ENCODE measurements around the gene NRXN3.

NRXN3 gene

DNA sequence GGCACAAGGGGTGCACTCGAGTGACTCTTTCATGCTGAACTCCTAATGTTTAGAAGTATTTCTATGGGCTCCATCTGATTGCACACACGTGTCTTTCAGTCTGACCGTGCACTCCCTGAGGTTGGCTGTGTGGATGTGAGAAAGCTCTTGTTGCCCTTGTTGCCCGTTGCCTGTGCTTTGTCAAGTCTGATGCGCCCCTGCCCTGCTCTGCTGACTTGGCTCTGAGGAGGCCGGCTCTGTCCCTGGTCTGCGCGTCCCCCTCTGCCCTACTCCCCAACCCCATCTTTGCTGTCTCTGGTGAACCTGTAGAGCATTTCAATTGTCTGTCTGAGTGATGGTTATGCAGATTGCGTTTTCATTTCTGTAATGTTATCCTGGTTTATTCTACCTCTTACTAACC is 802.3 kb downstream of the NRXN3 start:
- DNase-seq (ENCODE audit: extremely low spot score): no peak
- POLR2A ChIA-PET: no interaction called here
- CTCF ChIA-PET: no interaction called here
- TF ChIP-seq FOXM1 (IDR thresholded peaks at IDR 0.05; ENCODE audit: borderline replicate concordance) (no peak), FOXK2 (IDR thresholded peaks at IDR 0.05) (no peak), ZNF384 (IDR thresholded peaks at IDR 0.05) (no peak), LEF1 (IDR thresholded peaks at IDR 0.05; ENCODE audit: borderline replicate concordance) (no peak), TARDBP (IDR thresholded peaks at IDR 0.05) (no peak), CTBP1 (IDR thresholded peaks at IDR 0.05; ENCODE audit: borderline replicate concordance) (no peak), ELF4 (IDR thresholded peaks at IDR 0.05) (no peak), L3MBTL2 (conservative IDR thresholded peaks at IDR 0.05) (no peak), BHLHE40 (IDR thresholded peaks at IDR 0.05; ENCODE audit: borderline replicate concordance) (no peak), NFRKB (IDR thresholded peaks at IDR 0.05) (no peak), HDGF (IDR thresholded peaks at IDR 0.05; ENCODE audit: borderline replicate concordance) (no peak), SUZ12 (IDR thresholded peaks at IDR 0.05) (no peak), FOXA1 (IDR thresholded peaks at IDR 0.05) (no peak), PKNOX1 (IDR thresholded peaks at IDR 0.05) (no peak), SP1 (IDR thresholded peaks at IDR 0.05) (no peak), ARNT (IDR thresholded peaks at IDR 0.05) (no peak)

- TF ChIP-seq ARNT (IDR thresholded peaks at IDR 0.05): no peak
- TF ChIP-seq L3MBTL2 (conservative IDR thresholded peaks at IDR 0.05): no peak
- no peak for TF ChIP-seq LEF1 (IDR thresholded peaks at IDR 0.05; ENCODE audit: borderline replicate concordance)
- DNase-seq (ENCODE audit: extremely low spot score): no peak
- ChIA-PET POLR2A (no interaction called here), CTCF (interaction anchor here (0.6 kb wide), 1 partner anchor 570 kb away, joined by 4 read pairs; no protein-coding TSS in a partner anchor)
Observed at GRCh38 chr14:78974691-78975090, 804.5 kb downstream of the NRXN3 start.

DNA sequence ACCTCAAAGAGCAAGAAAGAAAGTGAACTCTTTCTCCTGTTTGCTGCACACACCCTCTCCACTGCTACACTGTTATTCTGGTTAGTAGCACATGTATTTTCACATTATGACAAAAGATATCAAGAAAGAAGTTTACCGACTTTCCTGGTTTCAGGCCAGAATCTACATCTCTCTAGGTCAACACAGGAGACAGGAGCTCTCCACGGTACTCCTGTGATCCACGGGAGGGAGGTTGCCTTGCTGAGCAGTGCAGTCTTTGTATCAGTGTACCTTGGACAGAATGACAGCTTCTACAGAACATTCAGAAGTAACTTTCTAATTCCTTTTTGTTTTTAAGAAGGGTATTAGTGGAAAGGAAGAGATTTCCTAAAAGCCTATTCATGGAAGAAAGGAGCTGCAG is 805.6 kb downstream of the NRXN3 start:
- TF ChIP-seq NFRKB (IDR thresholded peaks at IDR 0.05): no peak
- TF ChIP-seq PKNOX1 (IDR thresholded peaks at IDR 0.05): no peak
- no peak for TF ChIP-seq TARDBP (IDR thresholded peaks at IDR 0.05)
- no peak for TF ChIP-seq L3MBTL2 (conservative IDR thresholded peaks at IDR 0.05)
- TF ChIP-seq FOXK2 (IDR thresholded peaks at IDR 0.05): no peak
- no peak for TF ChIP-seq HDGF (IDR thresholded peaks at IDR 0.05; ENCODE audit: borderline replicate concordance)
- TF ChIP-seq ARNT (IDR thresholded peaks at IDR 0.05): no peak
- no peak for TF ChIP-seq LEF1 (IDR thresholded peaks at IDR 0.05; ENCODE audit: borderline replicate concordance)
- no peak for TF ChIP-seq CTBP1 (IDR thresholded peaks at IDR 0.05; ENCODE audit: borderline replicate concordance)
- TF ChIP-seq ELF4 (IDR thresholded peaks at IDR 0.05): no peak
- no peak for DNase-seq (ENCODE audit: extremely low spot score)
- ChIA-PET POLR2A (no interaction called here), CTCF (interaction anchor here (0.6 kb wide), 1 partner anchor 568 kb away, joined by 3 read pairs; no protein-coding TSS in a partner anchor)

GRCh38 chr14:78978896-78979295 is 808.7 kb downstream of the NRXN3 start:
- ChIA-PET CTCF (interaction anchor here (0.6 kb wide), 1 partner anchor 18 kb away, joined by 4 read pairs; no protein-coding TSS in a partner anchor), POLR2A (no interaction called here)
- DNase-seq (ENCODE audit: extremely low spot score): no peak
- TF ChIP-seq BHLHE40 (IDR thresholded peaks at IDR 0.05; ENCODE audit: borderline replicate concordance) (no peak), HDGF (IDR thresholded peaks at IDR 0.05; ENCODE audit: borderline replicate concordance) (no peak), ARNT (IDR thresholded peaks at IDR 0.05) (no peak), FOXK2 (IDR thresholded peaks at IDR 0.05) (no peak), CTBP1 (IDR thresholded peaks at IDR 0.05; ENCODE audit: borderline replicate concordance) (no peak), FOXM1 (IDR thresholded peaks at IDR 0.05; ENCODE audit: borderline replicate concordance) (no peak), SUZ12 (IDR thresholded peaks at IDR 0.05) (no peak), NFRKB (IDR thresholded peaks at IDR 0.05) (no peak), SP1 (IDR thresholded peaks at IDR 0.05) (no peak), TARDBP (IDR thresholded peaks at IDR 0.05) (no peak), L3MBTL2 (conservative IDR thresholded peaks at IDR 0.05) (no peak), LEF1 (IDR thresholded peaks at IDR 0.05; ENCODE audit: borderline replicate concordance) (no peak)

- TF ChIP-seq SP1 (IDR thresholded peaks at IDR 0.05) (no peak), HDGF (IDR thresholded peaks at IDR 0.05; ENCODE audit: borderline replicate concordance) (no peak), BHLHE40 (IDR thresholded peaks at IDR 0.05; ENCODE audit: borderline replicate concordance) (no peak), ZNF384 (IDR thresholded peaks at IDR 0.05) (no peak), LEF1 (IDR thresholded peaks at IDR 0.05; ENCODE audit: borderline replicate concordance) (no peak), ARNT (IDR thresholded peaks at IDR 0.05) (no peak), FOXA1 (IDR thresholded peaks at IDR 0.05) (no peak), ELF4 (IDR thresholded peaks at IDR 0.05) (no peak), FOXK2 (IDR thresholded peaks at IDR 0.05) (no peak), TARDBP (IDR thresholded peaks at IDR 0.05) (no peak), FOXM1 (IDR thresholded peaks at IDR 0.05; ENCODE audit: borderline replicate concordance) (no peak), NFRKB (IDR thresholded peaks at IDR 0.05) (no peak), SUZ12 (IDR thresholded peaks at IDR 0.05) (no peak), PKNOX1 (IDR thresholded peaks at IDR 0.05) (no peak), L3MBTL2 (conservative IDR thresholded peaks at IDR 0.05) (no peak), CTBP1 (IDR thresholded peaks at IDR 0.05; ENCODE audit: borderline replicate concordance) (no peak)
- no peak for DNase-seq (ENCODE audit: extremely low spot score)
- ChIA-PET POLR2A (no interaction called here), CTCF (no interaction called here)
Observed at GRCh38 chr14:78982551-78982950, 812.4 kb downstream of the NRXN3 start.

DNA sequence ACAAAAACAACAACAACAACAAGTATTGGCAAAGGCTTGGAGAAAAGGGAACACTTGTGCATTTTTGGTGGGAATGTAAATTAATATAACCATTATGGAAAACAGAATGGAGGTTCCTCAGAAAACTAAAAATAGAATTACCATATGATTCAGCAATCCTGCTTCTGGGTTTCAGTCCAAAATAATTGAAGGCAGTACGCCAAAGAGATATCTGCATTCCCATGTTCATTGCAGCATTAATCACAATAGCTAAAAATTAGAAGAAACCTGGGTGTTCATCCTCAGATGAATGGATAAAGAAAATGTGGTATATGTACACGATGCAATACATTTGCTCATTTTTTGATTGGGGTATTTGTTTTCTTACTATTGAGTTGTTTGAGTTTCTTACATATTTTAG is 813.0 kb downstream of the NRXN3 start:
- no peak for DNase-seq (ENCODE audit: extremely low spot score)
- ChIA-PET CTCF (no interaction called here), POLR2A (no interaction called here)
- TF ChIP-seq L3MBTL2 (conservative IDR thresholded peaks at IDR 0.05): no peak
- no peak for TF ChIP-seq ZNF384 (IDR thresholded peaks at IDR 0.05)
- TF ChIP-seq SUZ12 (IDR thresholded peaks at IDR 0.05): no peak
- no peak for TF ChIP-seq SP1 (IDR thresholded peaks at IDR 0.05)
- TF ChIP-seq LEF1 (IDR thresholded peaks at IDR 0.05; ENCODE audit: borderline replicate concordance): no peak
- TF ChIP-seq NFRKB (IDR thresholded peaks at IDR 0.05): no peak
- TF ChIP-seq HDGF (IDR thresholded peaks at IDR 0.05; ENCODE audit: borderline replicate concordance): no peak
- no peak for TF ChIP-seq CTBP1 (IDR thresholded peaks at IDR 0.05; ENCODE audit: borderline replicate concordance)
- no peak for TF ChIP-seq ARNT (IDR thresholded peaks at IDR 0.05)
- no peak for TF ChIP-seq PKNOX1 (IDR thresholded peaks at IDR 0.05)
- no peak for TF ChIP-seq FOXK2 (IDR thresholded peaks at IDR 0.05)
- TF ChIP-seq FOXM1 (IDR thresholded peaks at IDR 0.05; ENCODE audit: borderline replicate concordance): no peak
- no peak for TF ChIP-seq BHLHE40 (IDR thresholded peaks at IDR 0.05; ENCODE audit: borderline replicate concordance)
- TF ChIP-seq ELF4 (IDR thresholded peaks at IDR 0.05): no peak
- no peak for TF ChIP-seq FOXA1 (IDR thresholded peaks at IDR 0.05)
- TF ChIP-seq TARDBP (IDR thresholded peaks at IDR 0.05): no peak

Data from HEK293T (cell line).